ENCODE measurements around the gene TCOF1.

The TCOF1 gene

DNA sequence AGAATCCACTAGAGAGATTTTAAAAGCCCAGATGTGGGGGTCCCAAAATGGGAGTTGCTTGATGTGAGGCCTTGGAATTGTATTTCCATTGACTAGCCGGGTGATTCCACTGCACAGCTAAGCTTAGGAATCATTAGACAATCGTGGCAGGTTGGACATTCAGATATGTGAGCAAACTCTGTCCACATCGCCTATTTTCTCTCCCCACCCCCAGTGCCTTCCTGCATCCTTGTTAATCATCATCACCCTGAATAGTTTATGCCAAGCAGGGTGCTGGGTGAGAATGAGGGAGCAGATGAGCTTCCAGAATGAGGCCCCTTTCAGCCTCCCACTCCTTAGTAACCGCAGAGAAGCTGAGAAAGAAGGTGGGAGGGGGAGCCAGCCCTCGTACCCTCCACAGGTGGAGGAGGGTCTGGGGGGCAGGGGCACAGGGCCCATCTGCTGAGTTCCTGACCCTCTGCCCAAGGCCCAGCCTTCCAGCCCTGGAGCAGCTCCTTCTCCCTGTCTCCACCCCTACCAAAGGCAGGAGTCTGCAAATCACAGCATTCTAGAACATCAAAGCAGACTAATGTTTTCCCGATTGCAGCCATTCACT lies 7.7 kb upstream of the TCOF1 start:
- H3K27ac ChIP-seq = no peak overlapping the region
- TF ChIP-seq ZFX (IDR thresholded peaks at IDR 0.05; ENCODE audit: borderline replicate concordance) = no peak
- TF ChIP-seq, protein P1, sequence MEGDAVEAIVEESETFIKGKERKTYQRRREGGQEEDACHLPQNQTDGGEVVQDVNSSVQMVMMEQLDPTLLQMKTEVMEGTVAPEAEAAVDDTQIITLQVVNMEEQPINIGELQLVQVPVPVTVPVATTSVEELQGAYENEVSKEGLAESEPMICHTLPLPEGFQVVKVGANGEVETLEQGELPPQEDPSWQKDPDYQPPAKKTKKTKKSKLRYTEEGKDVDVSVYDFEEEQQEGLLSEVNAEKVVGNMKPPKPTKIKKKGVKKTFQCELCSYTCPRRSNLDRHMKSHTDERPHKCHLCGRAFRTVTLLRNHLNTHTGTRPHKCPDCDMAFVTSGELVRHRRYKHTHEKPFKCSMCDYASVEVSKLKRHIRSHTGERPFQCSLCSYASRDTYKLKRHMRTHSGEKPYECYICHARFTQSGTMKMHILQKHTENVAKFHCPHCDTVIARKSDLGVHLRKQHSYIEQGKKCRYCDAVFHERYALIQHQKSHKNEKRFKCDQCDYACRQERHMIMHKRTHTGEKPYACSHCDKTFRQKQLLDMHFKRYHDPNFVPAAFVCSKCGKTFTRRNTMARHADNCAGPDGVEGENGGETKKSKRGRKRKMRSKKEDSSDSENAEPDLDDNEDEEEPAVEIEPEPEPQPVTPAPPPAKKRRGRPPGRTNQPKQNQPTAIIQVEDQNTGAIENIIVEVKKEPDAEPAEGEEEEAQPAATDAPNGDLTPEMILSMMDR (IDR thresholded peaks at IDR 0.05) = no peak

DNA sequence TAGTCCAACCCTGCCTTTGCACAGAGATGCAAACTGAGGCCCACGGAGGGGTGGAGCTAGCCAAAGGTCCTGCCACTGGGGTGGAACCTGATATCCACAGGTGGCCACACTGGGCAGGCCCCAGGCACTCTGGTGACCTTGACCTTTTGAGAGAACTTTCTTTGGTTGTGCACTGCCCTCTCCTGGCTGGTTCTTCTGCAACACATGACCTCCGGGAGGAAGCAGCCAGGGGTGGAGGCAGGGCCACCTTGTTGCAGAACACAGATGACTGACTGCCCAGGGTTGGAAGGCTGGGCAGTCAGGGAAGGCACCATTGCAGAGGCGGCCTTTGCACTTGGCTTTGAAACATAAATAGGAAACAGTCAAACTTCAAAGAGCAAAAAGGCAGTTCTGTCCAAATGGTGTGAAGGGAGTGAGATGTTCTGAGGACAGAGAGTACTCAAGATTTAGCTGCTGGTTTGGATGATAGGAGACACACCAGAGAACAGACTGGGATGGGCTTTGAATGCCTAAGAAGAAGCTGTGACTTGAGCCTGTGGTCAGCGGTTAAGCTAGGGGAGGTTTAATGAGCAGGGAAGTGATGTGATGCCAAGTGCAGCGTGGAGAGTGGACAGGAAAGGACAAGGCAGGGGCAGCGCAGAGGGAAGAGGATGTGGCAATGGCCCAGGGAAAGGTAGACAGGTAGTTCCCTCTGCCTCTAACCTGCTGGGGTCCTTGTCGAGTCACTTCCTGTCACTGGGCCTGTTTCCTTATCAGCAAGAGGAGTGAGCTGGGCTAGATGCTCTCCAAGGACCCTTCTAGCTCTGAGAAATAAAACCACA lies 6.8 kb upstream of the TCOF1 start:
- TF ChIP-seq, protein P1 (IDR thresholded peaks at IDR 0.05) = peak; percentile 78
- no peak for TF ChIP-seq ZFX (IDR thresholded peaks at IDR 0.05; ENCODE audit: borderline replicate concordance)
- no peak overlapping the region for H3K27ac ChIP-seq

DNA sequence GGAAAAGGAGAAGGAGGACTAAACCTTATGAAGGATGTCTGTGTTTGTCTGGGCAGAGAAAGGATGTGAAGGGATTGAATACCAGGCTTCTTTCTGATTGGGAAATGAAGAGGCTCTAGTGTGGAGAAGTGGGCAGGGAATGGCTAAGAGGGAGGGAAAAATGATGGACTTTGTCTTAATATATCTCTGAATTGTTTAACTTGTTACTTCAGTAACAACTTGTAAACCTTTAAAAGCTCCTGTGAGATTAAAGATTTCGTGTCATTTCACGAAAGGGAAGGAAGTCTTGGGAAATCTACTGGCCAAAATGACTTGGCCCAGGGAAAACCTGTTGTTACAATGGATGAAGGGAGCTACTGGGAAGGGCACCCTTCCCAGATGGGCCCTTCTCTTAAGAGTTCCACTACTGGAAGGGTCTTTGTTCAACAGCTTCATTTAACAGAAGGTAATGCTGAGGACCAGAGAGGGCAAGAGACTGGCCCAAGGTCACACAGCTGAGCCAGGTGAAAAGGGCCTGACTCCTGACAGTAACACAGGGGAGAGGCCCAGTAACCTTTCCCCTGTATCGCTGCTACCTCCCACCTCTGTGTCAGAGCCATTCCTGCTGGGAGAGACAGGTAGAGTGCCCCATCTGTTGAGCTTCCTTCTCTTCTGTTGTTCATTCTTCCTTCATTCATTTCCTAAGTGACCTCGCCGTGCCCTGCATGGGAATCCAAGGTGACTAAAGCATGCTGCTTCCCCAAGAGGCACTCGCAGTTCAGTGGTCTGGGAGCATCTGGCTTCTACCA lies 5.1 kb upstream of the TCOF1 start:
- TF ChIP-seq, protein P1 (IDR thresholded peaks at IDR 0.05) = no peak
- no peak for TF ChIP-seq ZFX (IDR thresholded peaks at IDR 0.05; ENCODE audit: borderline replicate concordance)

DNA sequence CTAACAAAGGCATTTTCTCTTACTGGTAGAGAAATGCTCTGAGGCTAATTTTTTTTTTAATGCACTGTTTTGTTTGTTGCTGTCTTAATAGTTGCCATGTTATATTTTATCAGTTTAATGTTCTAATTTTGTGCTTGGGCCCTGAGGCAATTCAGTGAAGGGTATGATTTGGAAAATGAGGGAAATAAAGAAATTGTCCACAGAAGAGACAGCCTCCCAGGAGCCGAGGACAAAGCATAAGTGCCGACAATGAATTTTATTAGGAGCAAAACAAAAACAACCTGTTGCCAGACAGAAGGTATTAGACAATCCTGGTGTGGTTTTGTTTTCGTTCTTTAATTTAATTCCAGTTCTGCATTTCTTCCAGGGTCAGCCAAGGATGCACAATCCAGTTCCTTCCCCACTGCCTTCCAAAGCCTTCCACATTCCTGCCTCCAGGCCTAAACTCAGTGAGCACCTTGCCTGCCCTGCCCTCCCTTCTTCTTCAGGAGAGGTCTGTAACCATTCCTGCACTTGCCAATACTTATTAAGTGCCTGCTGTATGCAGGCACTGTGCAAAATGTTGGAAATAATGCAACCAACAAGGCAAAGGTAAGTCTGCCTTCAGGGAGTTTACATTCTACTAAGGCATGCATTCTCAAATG lies 4.3 kb upstream of the TCOF1 start:
- TF ChIP-seq, protein P1 (IDR thresholded peaks at IDR 0.05) = no peak
- no peak for TF ChIP-seq ZFX (IDR thresholded peaks at IDR 0.05; ENCODE audit: borderline replicate concordance)
- H3K27ac ChIP-seq = no peak overlapping the region

More for the DNA sequence above, 5.1 kb upstream of the TCOF1 start:
- H3K27ac ChIP-seq = no peak overlapping the region

DNA sequence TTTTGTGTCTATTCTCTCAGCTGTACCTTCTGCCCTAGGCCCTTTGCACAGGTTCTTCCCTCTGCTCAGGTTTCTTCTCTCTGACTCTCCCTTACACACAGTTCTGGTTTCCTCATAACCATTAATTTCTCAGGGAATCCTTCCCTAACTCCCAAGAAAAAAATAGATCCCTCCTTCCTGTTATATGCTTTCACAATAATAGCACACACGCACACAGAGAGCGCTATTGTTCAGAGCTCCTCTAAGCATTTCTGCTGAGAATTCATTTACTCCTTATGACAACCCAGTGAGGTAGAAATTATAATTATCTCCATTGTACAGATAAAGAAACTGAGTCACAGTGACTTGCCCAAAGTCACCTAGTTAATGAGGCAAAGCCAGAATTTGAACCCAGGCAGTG lies 1.7 kb upstream of the TCOF1 start:
- TF ChIP-seq, protein P1 (IDR thresholded peaks at IDR 0.05) = no peak
- no peak for TF ChIP-seq ZFX (IDR thresholded peaks at IDR 0.05; ENCODE audit: borderline replicate concordance)
- H3K27ac ChIP-seq = no peak overlapping the region

DNA sequence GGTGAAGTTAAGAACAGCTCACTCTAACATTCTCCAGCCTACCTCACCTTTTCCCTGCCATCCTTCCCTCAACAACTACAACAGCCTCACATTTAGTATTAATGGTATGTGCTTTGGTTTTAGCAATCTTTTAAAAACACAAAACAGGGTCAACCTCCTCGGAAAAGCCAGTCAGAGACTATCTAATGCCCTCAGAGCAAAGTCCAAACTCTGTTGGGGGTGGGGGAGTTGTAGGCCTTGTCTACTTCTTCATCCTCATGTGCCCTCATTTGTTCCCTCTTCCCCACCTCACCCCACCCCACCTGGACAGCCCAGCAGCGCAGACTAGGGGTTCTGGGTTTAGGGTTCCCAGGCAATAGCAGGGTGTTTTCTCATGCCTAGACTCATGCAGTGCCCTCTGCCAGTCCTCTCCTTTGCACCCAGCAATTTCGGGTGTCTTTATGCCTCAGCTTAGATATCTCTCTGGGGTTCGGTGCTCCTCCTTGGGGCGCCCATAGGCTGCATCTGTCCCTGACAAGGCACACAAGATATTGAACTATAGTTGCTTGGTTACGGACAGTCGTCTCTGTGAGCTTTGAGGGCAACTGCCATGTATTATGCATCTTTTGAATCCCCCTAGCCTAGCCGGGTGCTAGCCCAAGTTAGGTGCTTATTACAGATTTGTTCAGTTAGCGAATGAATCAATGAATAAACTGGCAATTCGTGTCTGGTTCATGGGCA lies 762 bp upstream of the TCOF1 start:
- H3K27ac ChIP-seq = peak overlapping the region; percentile 75
- no peak for TF ChIP-seq ZFX (IDR thresholded peaks at IDR 0.05; ENCODE audit: borderline replicate concordance)
- TF ChIP-seq, protein P1 (IDR thresholded peaks at IDR 0.05) = no peak
